Spleen (tissue), 11 donors: ENCODE data around the gene INPP4B. TPM values are rescaled to one million over a fixed set of nuclear protein-coding genes. Genes with fewer than 3 reads are reported as not detected.
A peak's percentile ranks its signal among the peaks of the same experiment; 100 is the strongest.

ENCODE experiments used
- DNase-seq: peaks from one replicate; pipeline ENCODE4 v3.0.0-alpha.2; 2020
- H3K27ac ChIP-seq, 8 donors: fragments of 200-600 bp; sonication (generic) in 7 of 8; 1 replicate in 4 of 8; 2 replicates in 4 of 8; pipeline versions ENCODE4 v1.5.0 to v1.8.0; 2016 to 2021; ENCODE audit warnings: inconsistent platforms in 4 of 8, mild to moderate bottlenecking in 4 of 8, moderate library complexity in 1 of 8
- H3K27me3 ChIP-seq, 7 donors: fragments of 200-600 bp; sonication (generic) in 6 of 7; replicated peaks in 1 of 7; 1 replicate in 4 of 7; 2 replicates in 3 of 7; pipeline versions ENCODE4 v1.5.0 to v1.8.0; 2016 to 2021; ENCODE audit warnings: inconsistent platforms in 3 of 7, mild to moderate bottlenecking in 1 of 7
- H3K36me3 ChIP-seq, 6 donors: fragments of 200-600 bp; sonication (generic) in 5 of 6; 1 replicate in 4 of 6; 2 replicates in 2 of 6; pipeline versions ENCODE4 v1.5.0 to v1.8.0; 2016 to 2021; ENCODE audit warnings: inconsistent platforms in 2 of 6
- H3K4me1 ChIP-seq, 6 donors: fragments of 200-600 bp; sonication (generic) in 5 of 6; 1 replicate in 3 of 6; 2 replicates in 3 of 6; pipeline versions ENCODE4 v1.5.0 to v1.8.0; 2016 to 2021; ENCODE audit warnings: inconsistent platforms in 3 of 6
- H3K4me3 ChIP-seq, 8 donors: fragments of 200-600 bp; sonication (generic) in 7 of 8; 1 replicate in 4 of 8; 2 replicates in 4 of 8; pipeline versions ENCODE4 v1.5.0 to v1.8.0; 2016 to 2021; ENCODE audit warnings: inconsistent platforms in 4 of 8, mild to moderate bottlenecking in 4 of 8, moderate library complexity in 2 of 8
- H3K9me3 ChIP-seq, 8 donors: fragments of 200-600 bp; sonication (generic) in 7 of 8; 1 replicate in 4 of 8; 2 replicates in 4 of 8; pipeline versions ENCODE4 v1.5.0 to v1.8.0; 2016 to 2021; ENCODE audit warnings: inconsistent platforms in 4 of 8
- POLR2A ChIP-seq, 3 donors: fragments of 450-650 bp; IDR thresholded peaks; one replicate each; pipeline ENCODE4 v1.5.1; 2017; ENCODE audit warnings: antibody characterized with exemption in 3 of 3, mild to moderate bottlenecking in 1 of 3
- POLR2AphosphoS5 ChIP-seq, 3 donors: sonication (generic); formaldehyde crosslinking; IDR thresholded peaks; one replicate each; pipeline ENCODE4 v1.5.1; 2017; ENCODE audit warnings: antibody characterized with exemption in 3 of 3
- WGBS, 5 donors: extraction: QIAGEN DNeasy Blood & Tissue Kit in 3 of 5; methylation state at CpG; one replicate each; pipeline versions ENCODE4 v1.1.5 to v1.1.7; 2013 to 2018; 5-methylcytosine and 5-hydroxymethylcytosine counted together
- intact Hi-C: fragments of 100-400 bp; cut with DNase I; formaldehyde crosslinking; loops from one replicate; pipeline ENCODE4 v1.15.0; 2023; ENCODE audit warnings: low total_unique reads
- polyA plus RNA-seq, 3 donors: library from polyadenylated mRNA; stranded (reverse); fragments of 200-250 nt; gene quantifications; one replicate each; pipeline ENCODE4 v1.2.1, GENCODE V29; 2013
- total RNA-seq, 7 donors: library from RNA; depleted of rRNA in 3 of 7; stranded (reverse); fragments of >200 nt in 3 of 7; fragmentation: NEBNext Ultra II Directional in 4 of 7; extraction: Animal tissue kit (Norgen Biotek cat#: 25700) in 4 of 7; gene quantifications; one replicate each; pipeline versions ENCODE4 v1.1.0 to v1.2.1, GENCODE V29; 2016 to 2021
- TF ChIP-seq, protein P1 (sequence below), 11 experiments: fragments of 200-600 bp in 7 of 11; fragments of 450-650 bp in 4 of 11; sonication (generic) in 4 of 11; IDR thresholded peaks in 8 of 11; conservative IDR thresholded peaks in 3 of 11; 1 replicate in 7 of 11; 2 replicates in 4 of 11; pipeline versions ENCODE4 v1.4.0 to v1.8.0; 2016 to 2021; ENCODE audit warnings: antibody characterized with exemption in 11 of 11, inconsistent platforms in 4 of 11, mild to moderate bottlenecking in 1 of 11
- donor health status: healthy with polysubstance abuse.
- donor health status: DM: no; HTN: no; CAD: no; lungs with moderate emphysema.
- donor health status: DM: no; HTN: no; CAD: no.
- donor health status: Bipolar disorder and iron deficiency.
- donor health status: healthy.
- donor health status: DM: no; HTN: no; CAD: no.
- donor health status: DM: yes; HTN: yes; CAD: no.

Gene INPP4B
- total and polyA plus RNA-seq, 10 donors = 0.78 to 31.6 (median 26.8) TPM

DNA sequence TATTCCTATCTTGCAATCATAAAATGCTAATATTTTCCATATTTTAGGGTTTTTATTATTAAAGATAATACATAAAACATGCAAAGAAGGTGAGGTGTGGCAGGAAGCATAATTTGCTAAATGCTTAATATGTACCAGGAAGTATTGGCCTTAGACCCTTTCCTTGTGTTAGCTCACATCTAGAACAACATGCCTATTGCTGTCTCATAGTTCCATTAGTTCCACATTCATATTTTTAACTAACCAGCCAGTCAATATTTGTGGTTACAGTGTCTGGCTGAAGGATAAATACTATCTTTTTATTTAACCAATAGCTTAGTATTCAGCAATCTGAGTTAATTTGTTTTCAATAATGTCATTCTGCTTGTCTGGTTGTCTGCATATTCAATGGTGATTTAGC, 432.6 kb downstream of the INPP4B start:
- H3K4me3 ChIP-seq = no peak overlapping the region
- DNase-seq = no peak
- no peaks in the 10 kb centered on the region for H3K9me3 ChIP-seq
- TF ChIP-seq, protein P1, sequence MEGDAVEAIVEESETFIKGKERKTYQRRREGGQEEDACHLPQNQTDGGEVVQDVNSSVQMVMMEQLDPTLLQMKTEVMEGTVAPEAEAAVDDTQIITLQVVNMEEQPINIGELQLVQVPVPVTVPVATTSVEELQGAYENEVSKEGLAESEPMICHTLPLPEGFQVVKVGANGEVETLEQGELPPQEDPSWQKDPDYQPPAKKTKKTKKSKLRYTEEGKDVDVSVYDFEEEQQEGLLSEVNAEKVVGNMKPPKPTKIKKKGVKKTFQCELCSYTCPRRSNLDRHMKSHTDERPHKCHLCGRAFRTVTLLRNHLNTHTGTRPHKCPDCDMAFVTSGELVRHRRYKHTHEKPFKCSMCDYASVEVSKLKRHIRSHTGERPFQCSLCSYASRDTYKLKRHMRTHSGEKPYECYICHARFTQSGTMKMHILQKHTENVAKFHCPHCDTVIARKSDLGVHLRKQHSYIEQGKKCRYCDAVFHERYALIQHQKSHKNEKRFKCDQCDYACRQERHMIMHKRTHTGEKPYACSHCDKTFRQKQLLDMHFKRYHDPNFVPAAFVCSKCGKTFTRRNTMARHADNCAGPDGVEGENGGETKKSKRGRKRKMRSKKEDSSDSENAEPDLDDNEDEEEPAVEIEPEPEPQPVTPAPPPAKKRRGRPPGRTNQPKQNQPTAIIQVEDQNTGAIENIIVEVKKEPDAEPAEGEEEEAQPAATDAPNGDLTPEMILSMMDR (IDR thresholded peaks at IDR 0.05 in 8 of 11, conservative IDR thresholded peaks at IDR 0.05 in 3 of 11) = no peak
- no peak for TF ChIP-seq POLR2A (IDR thresholded peaks at IDR 0.05)
- no peak for TF ChIP-seq POLR2AphosphoS5 (IDR thresholded peaks at IDR 0.05)
- peaks cover 0 to 6% (median 0%) of the 10 kb centered on the region in 6 donors for H3K4me1 ChIP-seq
- H3K27ac ChIP-seq = no peak overlapping the region
- H3K36me3 ChIP-seq = no peaks in the 10 kb centered on the region
- H3K27me3 ChIP-seq = no peaks in the 10 kb centered on the region
- intact Hi-C loops = no loop called here

DNA sequence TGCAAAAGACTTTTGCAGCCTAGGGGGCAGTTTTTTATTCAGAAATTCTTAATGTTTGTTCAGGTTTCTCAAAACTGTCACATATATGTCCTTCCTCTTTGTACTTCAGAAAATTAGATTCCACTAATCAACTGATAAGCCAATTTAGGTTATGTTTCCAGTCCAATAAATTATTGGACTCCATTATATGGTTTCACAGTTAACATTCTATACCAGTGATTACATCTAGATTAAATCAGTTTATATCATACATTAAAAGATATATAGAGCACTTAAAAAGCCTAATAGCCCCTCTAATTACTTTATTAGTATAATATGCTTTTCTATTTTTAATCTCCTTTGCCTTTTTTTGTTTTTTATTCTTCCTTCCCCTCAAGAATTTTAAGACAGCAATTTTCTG, 434.1 kb downstream of the INPP4B start:
- Histone ChIP-seq H3K27ac (no peak overlapping the region), H3K9me3 (no peaks in the 10 kb centered on the region), H3K36me3 (no peaks in the 10 kb centered on the region), H3K27me3 (no peaks in the 10 kb centered on the region), H3K4me3 (no peak overlapping the region), H3K4me1 (peaks cover 0 to 12% (median 0%) of the 10 kb centered on the region in 6 donors)
- DNase-seq = no peak
- intact Hi-C loops = no loop called here
- no peak for TF ChIP-seq POLR2A (IDR thresholded peaks at IDR 0.05)

DNA sequence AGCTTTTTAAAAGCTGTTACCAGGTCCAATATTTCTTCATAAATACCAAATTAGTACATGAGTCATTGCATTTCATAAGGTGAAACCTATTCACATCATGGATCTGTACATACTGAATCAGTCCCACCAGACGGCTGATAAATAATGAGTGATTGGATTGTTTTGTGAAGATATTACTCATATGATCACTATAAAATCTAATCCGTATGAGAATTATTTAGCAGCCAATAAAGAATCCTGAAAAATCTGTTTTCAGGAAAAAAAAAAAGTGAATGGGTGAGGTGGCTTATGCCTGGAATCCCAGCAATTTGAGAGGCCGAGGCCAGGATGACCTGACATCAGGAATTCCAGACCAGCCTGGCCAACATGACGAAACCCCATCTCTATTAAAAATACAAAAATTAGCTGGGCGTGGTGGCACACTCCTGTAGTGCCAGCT, 438.1 kb downstream of the INPP4B start:
- Histone ChIP-seq H3K36me3 (no peaks in the 10 kb centered on the region), H3K4me1 (peaks cover 0 to 47% (median 17%) of the 10 kb centered on the region in 6 donors), H3K4me3 (no peak overlapping the region), H3K27ac (peak overlapping the region in 2 of 8 donors; percentile 72 to 81), H3K27me3 (peaks cover 0 to 3% (median 0%) of the 10 kb centered on the region in 7 donors), H3K9me3 (no peaks in the 10 kb centered on the region)
- WGBS, 5 donors = 84 to 94% (median 90%) methylated on average over 5 of the region's 5 CpGs
- intact Hi-C loops = no loop called here
- no peak for TF ChIP-seq POLR2AphosphoS5 (IDR thresholded peaks at IDR 0.05)
- no peak for TF ChIP-seq POLR2A (IDR thresholded peaks at IDR 0.05)
- TF ChIP-seq, protein P1 (IDR thresholded peaks at IDR 0.05 in 8 of 11, conservative IDR thresholded peaks at IDR 0.05 in 3 of 11) = no peak
- no peak for DNase-seq

DNA sequence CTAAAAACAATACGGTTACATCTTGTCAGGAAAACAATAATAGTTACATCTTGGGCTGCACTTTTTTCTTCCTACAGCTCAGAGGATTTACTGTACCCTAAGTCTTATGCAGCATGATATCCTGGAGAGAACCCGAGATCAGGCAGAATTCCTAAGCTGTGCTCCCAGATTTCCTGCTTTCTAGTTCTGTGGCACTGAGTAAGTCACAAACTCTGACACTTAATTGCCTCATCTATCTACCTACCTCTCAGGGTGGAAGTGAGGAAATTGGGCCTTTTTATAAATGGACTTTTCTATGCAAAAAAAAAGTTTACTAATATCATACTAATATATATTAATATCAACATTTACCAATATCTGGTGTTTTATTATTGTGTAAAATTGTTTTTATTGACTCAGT, 438.5 kb downstream of the INPP4B start:
- 72 to 83% (median 76%) methylated on average over 2 of the region's 2 CpGs for WGBS, 5 donors

More for the DNA sequence above, 438.5 kb downstream of the INPP4B start:
- H3K4me3 ChIP-seq = no peak overlapping the region
- H3K9me3 ChIP-seq = no peaks in the 10 kb centered on the region
- H3K27me3 ChIP-seq = peaks cover 0 to 3% (median 0%) of the 10 kb centered on the region in 7 donors
- TF ChIP-seq POLR2A (IDR thresholded peaks at IDR 0.05) (no peak), POLR2AphosphoS5 (IDR thresholded peaks at IDR 0.05) (no peak)
- TF ChIP-seq, protein P1 (IDR thresholded peaks at IDR 0.05 in 8 of 11, conservative IDR thresholded peaks at IDR 0.05 in 3 of 11) = no peak
- H3K27ac ChIP-seq = peak overlapping the region in 7 of 8 donors; percentile 16 to 81 (median 56)
- peaks cover 0 to 47% (median 17%) of the 10 kb centered on the region in 6 donors for H3K4me1 ChIP-seq
- no peaks in the 10 kb centered on the region for H3K36me3 ChIP-seq
- intact Hi-C loops = no loop called here
- no peak for DNase-seq
